Measurements from ENCODE around the gene ALPI. TPM values are rescaled to one million over a fixed set of nuclear protein-coding genes. Genes with fewer than 3 reads are reported as not detected.

The ALPI gene
- total and polyA plus RNA-seq, 9 of the 15 experiments (the other 6 are each of a cell fraction or from before 2014, with no cell fraction given) = not detected

DNA sequence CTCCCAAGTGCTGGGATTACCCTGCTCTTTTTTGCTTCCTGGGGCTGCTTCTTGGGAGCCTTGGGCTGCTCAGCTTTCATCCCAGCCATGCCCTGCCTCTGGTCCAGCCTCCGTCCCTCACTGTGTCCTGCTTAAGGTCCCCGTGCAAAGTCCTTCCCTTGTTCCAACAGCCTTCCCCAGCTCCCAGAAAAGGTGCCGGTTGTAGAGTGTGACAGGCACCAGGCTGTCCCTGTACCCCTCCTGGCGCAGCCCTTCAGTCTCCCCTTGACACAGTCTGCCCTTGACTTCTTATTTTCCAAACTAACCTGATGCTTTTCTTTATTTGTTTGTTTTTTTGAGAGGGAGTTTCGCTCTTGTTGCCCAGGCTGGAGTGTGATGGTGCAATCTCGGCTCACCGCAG, 20.1 kb upstream of the ALPI start (continued):
- TF ChIP-seq, protein P1, sequence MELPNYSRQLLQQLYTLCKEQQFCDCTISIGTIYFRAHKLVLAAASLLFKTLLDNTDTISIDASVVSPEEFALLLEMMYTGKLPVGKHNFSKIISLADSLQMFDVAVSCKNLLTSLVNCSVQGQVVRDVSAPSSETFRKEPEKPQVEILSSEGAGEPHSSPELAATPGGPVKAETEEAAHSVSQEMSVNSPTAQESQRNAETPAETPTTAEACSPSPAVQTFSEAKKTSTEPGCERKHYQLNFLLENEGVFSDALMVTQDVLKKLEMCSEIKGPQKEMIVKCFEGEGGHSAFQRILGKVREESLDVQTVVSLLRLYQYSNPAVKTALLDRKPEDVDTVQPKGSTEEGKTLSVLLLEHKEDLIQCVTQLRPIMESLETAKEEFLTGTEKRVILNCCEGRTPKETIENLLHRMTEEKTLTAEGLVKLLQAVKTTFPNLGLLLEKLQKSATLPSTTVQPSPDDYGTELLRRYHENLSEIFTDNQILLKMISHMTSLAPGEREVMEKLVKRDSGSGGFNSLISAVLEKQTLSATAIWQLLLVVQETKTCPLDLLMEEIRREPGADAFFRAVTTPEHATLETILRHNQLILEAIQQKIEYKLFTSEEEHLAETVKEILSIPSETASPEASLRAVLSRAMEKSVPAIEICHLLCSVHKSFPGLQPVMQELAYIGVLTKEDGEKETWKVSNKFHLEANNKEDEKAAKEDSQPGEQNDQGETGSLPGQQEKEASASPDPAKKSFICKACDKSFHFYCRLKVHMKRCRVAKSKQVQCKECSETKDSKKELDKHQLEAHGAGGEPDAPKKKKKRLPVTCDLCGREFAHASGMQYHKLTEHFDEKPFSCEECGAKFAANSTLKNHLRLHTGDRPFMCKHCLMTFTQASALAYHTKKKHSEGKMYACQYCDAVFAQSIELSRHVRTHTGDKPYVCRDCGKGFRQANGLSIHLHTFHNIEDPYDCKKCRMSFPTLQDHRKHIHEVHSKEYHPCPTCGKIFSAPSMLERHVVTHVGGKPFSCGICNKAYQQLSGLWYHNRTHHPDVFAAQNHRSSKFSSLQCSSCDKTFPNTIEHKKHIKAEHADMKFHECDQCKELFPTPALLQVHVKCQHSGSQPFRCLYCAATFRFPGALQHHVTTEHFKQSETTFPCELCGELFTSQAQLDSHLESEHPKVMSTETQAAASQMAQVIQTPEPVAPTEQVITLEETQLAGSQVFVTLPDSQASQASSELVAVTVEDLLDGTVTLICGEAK (IDR thresholded peaks at IDR 0.05) = no peak
- TF ChIP-seq, protein P1 (CRISPR knock-in tag; IDR thresholded peaks at IDR 0.05) = no peak
- TF ChIP-seq, protein P2, sequence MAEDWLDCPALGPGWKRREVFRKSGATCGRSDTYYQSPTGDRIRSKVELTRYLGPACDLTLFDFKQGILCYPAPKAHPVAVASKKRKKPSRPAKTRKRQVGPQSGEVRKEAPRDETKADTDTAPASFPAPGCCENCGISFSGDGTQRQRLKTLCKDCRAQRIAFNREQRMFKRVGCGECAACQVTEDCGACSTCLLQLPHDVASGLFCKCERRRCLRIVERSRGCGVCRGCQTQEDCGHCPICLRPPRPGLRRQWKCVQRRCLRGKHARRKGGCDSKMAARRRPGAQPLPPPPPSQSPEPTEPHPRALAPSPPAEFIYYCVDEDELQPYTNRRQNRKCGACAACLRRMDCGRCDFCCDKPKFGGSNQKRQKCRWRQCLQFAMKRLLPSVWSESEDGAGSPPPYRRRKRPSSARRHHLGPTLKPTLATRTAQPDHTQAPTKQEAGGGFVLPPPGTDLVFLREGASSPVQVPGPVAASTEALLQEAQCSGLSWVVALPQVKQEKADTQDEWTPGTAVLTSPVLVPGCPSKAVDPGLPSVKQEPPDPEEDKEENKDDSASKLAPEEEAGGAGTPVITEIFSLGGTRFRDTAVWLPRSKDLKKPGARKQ (CRISPR knock-in tag; IDR thresholded peaks at IDR 0.05) = no peak
- no peak for TF ChIP-seq CHD2 (IDR thresholded peaks at IDR 0.05; ENCODE audit: low read depth, low read length)
- TF ChIP-seq ZNF12 (CRISPR knock-in tag; IDR thresholded peaks at IDR 0.05) = no peak
- no peak for TF ChIP-seq SREBF1 (IDR thresholded peaks at IDR 0.05; ENCODE audit: borderline replicate concordance, low read depth, low read length)
- no peak for TF ChIP-seq ZNF764 (CRISPR knock-in tag; IDR thresholded peaks at IDR 0.05; ENCODE audit: low read depth)
- TF ChIP-seq SUPT5H (IDR thresholded peaks at IDR 0.05) = no peak
- TF ChIP-seq MYBL2 (IDR thresholded peaks at IDR 0.05; ENCODE audit: low read depth) = no peak
- no peak for TF ChIP-seq MYBL2 (CRISPR knock-in tag; IDR thresholded peaks at IDR 0.05; ENCODE audit: borderline replicate concordance)
- TF ChIP-seq NCOA6 (IDR thresholded peaks at IDR 0.05) = no peak
- TF ChIP-seq ARID1B (IDR thresholded peaks at IDR 0.05) = no peak
- TF ChIP-seq MTA1 (IDR thresholded peaks at IDR 0.05; ENCODE audit: borderline replicate concordance) = no peak
- TF ChIP-seq, protein P3, sequence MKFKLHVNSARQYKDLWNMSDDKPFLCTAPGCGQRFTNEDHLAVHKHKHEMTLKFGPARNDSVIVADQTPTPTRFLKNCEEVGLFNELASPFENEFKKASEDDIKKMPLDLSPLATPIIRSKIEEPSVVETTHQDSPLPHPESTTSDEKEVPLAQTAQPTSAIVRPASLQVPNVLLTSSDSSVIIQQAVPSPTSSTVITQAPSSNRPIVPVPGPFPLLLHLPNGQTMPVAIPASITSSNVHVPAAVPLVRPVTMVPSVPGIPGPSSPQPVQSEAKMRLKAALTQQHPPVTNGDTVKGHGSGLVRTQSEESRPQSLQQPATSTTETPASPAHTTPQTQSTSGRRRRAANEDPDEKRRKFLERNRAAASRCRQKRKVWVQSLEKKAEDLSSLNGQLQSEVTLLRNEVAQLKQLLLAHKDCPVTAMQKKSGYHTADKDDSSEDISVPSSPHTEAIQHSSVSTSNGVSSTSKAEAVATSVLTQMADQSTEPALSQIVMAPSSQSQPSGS (CRISPR knock-in tag; IDR thresholded peaks at IDR 0.05) = no peak
- TF ChIP-seq, protein P4, sequence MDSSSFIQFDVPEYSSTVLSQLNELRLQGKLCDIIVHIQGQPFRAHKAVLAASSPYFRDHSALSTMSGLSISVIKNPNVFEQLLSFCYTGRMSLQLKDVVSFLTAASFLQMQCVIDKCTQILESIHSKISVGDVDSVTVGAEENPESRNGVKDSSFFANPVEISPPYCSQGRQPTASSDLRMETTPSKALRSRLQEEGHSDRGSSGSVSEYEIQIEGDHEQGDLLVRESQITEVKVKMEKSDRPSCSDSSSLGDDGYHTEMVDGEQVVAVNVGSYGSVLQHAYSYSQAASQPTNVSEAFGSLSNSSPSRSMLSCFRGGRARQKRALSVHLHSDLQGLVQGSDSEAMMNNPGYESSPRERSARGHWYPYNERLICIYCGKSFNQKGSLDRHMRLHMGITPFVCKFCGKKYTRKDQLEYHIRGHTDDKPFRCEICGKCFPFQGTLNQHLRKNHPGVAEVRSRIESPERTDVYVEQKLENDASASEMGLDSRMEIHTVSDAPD (CRISPR knock-in tag; IDR thresholded peaks at IDR 0.05) = no peak
- no peak for TF ChIP-seq FOXP1 (CRISPR knock-in tag; IDR thresholded peaks at IDR 0.05)
- TF ChIP-seq MTA3 (IDR thresholded peaks at IDR 0.05; ENCODE audit: borderline replicate concordance) = no peak

Measured in K562 (cell line).